Natural killer cell (primary cell): ENCODE data around the gene TMEM91. TPM values are rescaled to one million over a fixed set of nuclear protein-coding genes. Genes with fewer than 3 reads are reported as not detected.

Experiments used
- ATAC-seq, 3 donors: fragments of 150-1000 bp in 2 of 3; fragments of 200-7000 bp in 1 of 3; cut with Tn5 transposase; 1 replicate in 1 of 3; 2 replicates in 2 of 3; pipeline ENCODE4 v1.10.0; 2021; ENCODE audit warnings: mild to moderate bottlenecking in 2 of 3, moderate library complexity in 2 of 3
- DNase-seq, 2 donors: peaks; one replicate each; pipeline versions ENCODE4 v3.0.0 to v3.0.0-alpha.2; 2013 to 2021; ENCODE audit warnings: mixed read lengths in 1 of 2
- H3K27ac ChIP-seq: one replicate; pipeline ENCODE4 v1.5.1; 2013; ENCODE audit warnings: mild to moderate bottlenecking, low read length
- H3K27me3 ChIP-seq: one replicate; pipeline ENCODE4 v1.6.1; 2013; ENCODE audit warnings: low read length; ENCODE audit not compliant: control insufficient read depth, insufficient read depth
- H3K36me3 ChIP-seq: one replicate; pipeline ENCODE4 v1.6.1; 2013; ENCODE audit warnings: low read length; ENCODE audit not compliant: control insufficient read depth, insufficient read depth
- H3K4me1 ChIP-seq: one replicate; pipeline ENCODE4 v1.6.1; 2013; ENCODE audit warnings: low read length; ENCODE audit not compliant: control insufficient read depth, insufficient read depth
- H3K4me3 ChIP-seq: one replicate; pipeline ENCODE4 v1.5.1; 2013; ENCODE audit warnings: low read length
- H3K9me3 ChIP-seq: one replicate; pipeline ENCODE4 v1.6.1; 2013; ENCODE audit warnings: low read length; ENCODE audit not compliant: control insufficient read depth, insufficient read depth
- H3K27ac Mint-ChIP-seq, 2 donors: one replicate each; pipeline ENCODE4 v1.8.0; 2022; ENCODE audit warnings: mild to moderate bottlenecking in 2 of 2, mixed read lengths in 2 of 2, moderate library complexity in 1 of 2
- H3K27me3 Mint-ChIP-seq, 2 donors: one replicate each; pipeline ENCODE4 v1.8.0; 2022; ENCODE audit warnings: low read depth in 2 of 2, mixed read lengths in 2 of 2
- H3K36me3 Mint-ChIP-seq: one replicate; pipeline ENCODE4 v1.8.0; 2022; ENCODE audit warnings: mixed read lengths
- H3K4me1 Mint-ChIP-seq, 2 donors: one replicate each; pipeline ENCODE4 v1.8.0; 2022; ENCODE audit warnings: mixed read lengths in 2 of 2
- H3K4me3 Mint-ChIP-seq: one replicate; pipeline ENCODE4 v1.8.0; 2022; ENCODE audit warnings: mild to moderate bottlenecking, moderate library complexity, mixed read lengths
- H3K9me3 Mint-ChIP-seq, 2 donors: one replicate each; pipeline ENCODE4 v1.8.0; 2022; ENCODE audit warnings: mixed read lengths in 2 of 2
- CTCF ChIP-seq: fragments of 200-600 bp; IDR thresholded peaks from one replicate; pipeline ENCODE4 v1.8.0; 2022; ENCODE audit warnings: antibody characterized with exemption
- WGBS: methylation state at CpG from one replicate; pipeline ENCODE4 v1.1.7; 2013; ENCODE audit warnings: missing lambda C conversion rate; ENCODE audit not compliant: insufficient coverage; 5-methylcytosine and 5-hydroxymethylcytosine counted together
- intact Hi-C: fragments of 100-400 bp; cut with micrococcal nuclease; formaldehyde crosslinking; loops from one replicate; pipeline ENCODE4 v1.14.2; 2022
- total RNA-seq, 4 donors: library from RNA; stranded (reverse); fragments of 120-200 nt in 1 of 4; gene quantifications; one replicate each; pipeline versions ENCODE4 v1.2.3 to v1.2.4, GENCODE V29; 2013 to 2022

TMEM91 gene
- total RNA-seq, 3 donors from 2014 or later (not counting 1 experiment from before 2014, with no cell fraction given): 13.6 to 22.8 (median 20.8) TPM

DNA sequence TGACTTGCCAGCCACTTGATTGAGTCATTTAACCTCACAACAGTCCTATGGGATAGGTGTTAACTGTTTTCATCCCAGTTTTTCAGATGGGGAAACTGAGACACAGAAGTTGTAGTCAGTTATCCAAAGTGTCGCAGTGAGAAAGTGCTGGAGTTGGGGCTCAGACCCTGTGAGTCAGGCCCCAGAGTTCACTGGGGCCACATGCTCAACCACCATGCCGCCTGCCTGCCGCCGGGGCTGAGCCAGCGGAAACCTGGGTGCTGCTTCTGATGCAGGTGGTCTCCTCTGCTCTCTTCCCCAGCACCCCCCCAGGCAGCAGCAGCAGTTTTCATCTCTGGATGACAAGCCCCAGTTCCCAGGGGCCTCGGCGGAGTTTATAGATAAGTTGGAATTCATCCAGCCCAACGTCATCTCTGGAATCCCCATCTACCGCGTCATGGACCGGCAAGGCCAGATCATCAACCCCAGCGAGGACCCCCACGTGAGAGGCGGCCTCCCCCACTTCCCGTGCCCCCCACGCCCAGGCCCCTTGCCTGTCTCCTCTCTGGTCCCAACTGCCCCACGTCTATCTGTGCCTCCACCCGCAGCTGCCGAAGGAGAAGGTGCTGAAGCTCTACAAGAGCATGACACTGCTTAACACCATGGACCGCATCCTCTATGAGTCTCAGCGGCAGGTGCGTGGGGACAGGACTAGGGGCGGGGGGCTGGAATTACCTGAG is 34.2 kb downstream of the TMEM91 start:
- TF ChIP-seq CTCF: no peak
- no peak for ATAC-seq
- Histone ChIP-seq H3K4me1 (peaks cover 22% of the 10 kb centered on the region), H3K4me3 (no peak overlapping the region), H3K27me3 (no peaks in the 10 kb centered on the region), H3K9me3 (no peaks in the 10 kb centered on the region), H3K27ac (peak overlapping the region; percentile 21), H3K36me3 (peaks cover 40% of the 10 kb centered on the region)
- Mint-ChIP-seq H3K27ac (peak overlapping the region in 1 of 2 donors; percentile 56), H3K27me3 (no peaks in the 10 kb centered on the region), H3K4me1 (peaks cover 6 to 24% of the 10 kb centered on the region in 2 donors), H3K9me3 (no peaks in the 10 kb centered on the region), H3K36me3 (no peaks in the 10 kb centered on the region), H3K4me3 (no peak overlapping the region)
- intact Hi-C loops: no loop called here
- DNase-seq: no peak
- 94% methylated on average over 23 of the region's 23 CpGs for WGBS

DNA sequence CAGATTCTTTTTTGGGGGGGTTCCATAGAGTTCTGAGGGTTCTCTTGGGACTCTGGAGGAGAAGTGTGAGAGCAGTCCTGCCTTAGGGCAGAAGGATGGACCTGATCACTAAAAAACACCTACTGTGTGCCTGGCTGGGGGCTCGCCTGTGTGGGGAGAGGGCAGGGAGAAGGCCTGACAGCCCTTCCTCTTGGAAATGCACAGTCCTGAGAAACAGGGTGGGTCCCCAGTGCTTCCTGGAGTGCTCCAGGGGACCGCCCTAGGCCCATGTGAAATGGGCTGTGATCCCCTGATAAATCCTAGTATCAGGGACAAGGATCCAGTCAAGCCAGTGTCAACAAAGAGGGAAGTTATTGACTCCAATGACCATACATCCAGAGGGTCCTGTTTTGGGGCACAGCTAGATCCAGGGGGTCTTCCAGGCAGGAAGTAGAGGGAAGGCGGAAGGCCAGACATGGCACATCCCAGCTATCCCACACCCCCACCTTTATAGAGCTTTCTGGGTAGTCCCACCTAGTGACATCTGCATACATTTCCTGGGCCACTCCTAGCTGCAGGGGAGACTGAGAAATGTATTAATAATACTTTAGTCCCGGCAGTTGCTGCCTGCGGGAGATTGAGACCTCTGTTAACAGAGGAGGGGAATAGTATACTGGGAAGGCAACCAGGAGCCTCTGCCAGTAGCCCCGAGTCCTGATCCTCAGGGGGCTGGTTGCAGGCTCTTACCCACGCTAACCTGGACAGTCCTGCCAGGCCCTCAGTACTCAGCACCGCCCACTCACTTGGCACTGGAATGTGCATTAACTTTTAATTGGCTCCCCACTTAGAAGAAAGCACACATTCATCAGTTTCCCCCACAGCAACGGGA is 35.0 kb downstream of the TMEM91 start:
- intact Hi-C loops: no loop called here
- H3K36me3 ChIP-seq: peaks cover 43% of the 10 kb centered on the region

GRCh38 chr19:41411968-41412265 is 35.6 kb downstream of the TMEM91 start:
- intact Hi-C loops: no loop called here
- no peak for TF ChIP-seq CTCF
- H3K27ac Mint-ChIP-seq: no peak overlapping the region
- H3K4me1 Mint-ChIP-seq: peaks cover 6 to 22% of the 10 kb centered on the region in 2 donors
- no peak overlapping the region for H3K4me3 ChIP-seq
- no peak overlapping the region for H3K4me3 Mint-ChIP-seq
- 89% methylated on average over 11 of the region's 11 CpGs for WGBS
- ATAC-seq (no peak), DNase-seq (no peak)
- H3K27me3 ChIP-seq: no peaks in the 10 kb centered on the region
- H3K9me3 Mint-ChIP-seq: no peaks in the 10 kb centered on the region
- peaks cover 43% of the 10 kb centered on the region for H3K36me3 ChIP-seq
- H3K27ac ChIP-seq: no peak overlapping the region
- no peaks in the 10 kb centered on the region for H3K36me3 Mint-ChIP-seq
- H3K9me3 ChIP-seq: no peaks in the 10 kb centered on the region
- peaks cover 22% of the 10 kb centered on the region for H3K4me1 ChIP-seq
- no peaks in the 10 kb centered on the region for H3K27me3 Mint-ChIP-seq

More for the DNA sequence above, 35.0 kb downstream of the TMEM91 start:
- no peaks in the 10 kb centered on the region for H3K27me3 Mint-ChIP-seq
- WGBS: 84% methylated on average over 8 of the region's 9 CpGs
- Histone ChIP-seq H3K4me1 (peaks cover 22% of the 10 kb centered on the region), H3K27ac (no peak overlapping the region), H3K4me3 (no peak overlapping the region), H3K9me3 (no peaks in the 10 kb centered on the region), H3K27me3 (no peaks in the 10 kb centered on the region)
- H3K36me3 Mint-ChIP-seq: no peaks in the 10 kb centered on the region
- no peak overlapping the region for H3K27ac Mint-ChIP-seq
- DNase-seq: no peak
- TF ChIP-seq CTCF: no peak
- peaks cover 6 to 24% of the 10 kb centered on the region in 2 donors for H3K4me1 Mint-ChIP-seq
- no peak for ATAC-seq
- no peaks in the 10 kb centered on the region for H3K9me3 Mint-ChIP-seq
- no peak overlapping the region for H3K4me3 Mint-ChIP-seq
